Stimulated activated CD4-positive, alpha-beta T cell treated with anti-CD3 and anti-CD28 coated beads, TNF-alpha, amount 100 ng/mL, for 1 hour (primary cell): ENCODE results near the gene COL18A1.

Experiments
- DNase-seq, 3 donors: peaks; one replicate each; pipeline ENCODE4 v3.0.0-alpha.2; 2020; ENCODE audit warnings: low read depth in 3 of 3, low spot score in 1 of 3

Gene COL18A1

DNA sequence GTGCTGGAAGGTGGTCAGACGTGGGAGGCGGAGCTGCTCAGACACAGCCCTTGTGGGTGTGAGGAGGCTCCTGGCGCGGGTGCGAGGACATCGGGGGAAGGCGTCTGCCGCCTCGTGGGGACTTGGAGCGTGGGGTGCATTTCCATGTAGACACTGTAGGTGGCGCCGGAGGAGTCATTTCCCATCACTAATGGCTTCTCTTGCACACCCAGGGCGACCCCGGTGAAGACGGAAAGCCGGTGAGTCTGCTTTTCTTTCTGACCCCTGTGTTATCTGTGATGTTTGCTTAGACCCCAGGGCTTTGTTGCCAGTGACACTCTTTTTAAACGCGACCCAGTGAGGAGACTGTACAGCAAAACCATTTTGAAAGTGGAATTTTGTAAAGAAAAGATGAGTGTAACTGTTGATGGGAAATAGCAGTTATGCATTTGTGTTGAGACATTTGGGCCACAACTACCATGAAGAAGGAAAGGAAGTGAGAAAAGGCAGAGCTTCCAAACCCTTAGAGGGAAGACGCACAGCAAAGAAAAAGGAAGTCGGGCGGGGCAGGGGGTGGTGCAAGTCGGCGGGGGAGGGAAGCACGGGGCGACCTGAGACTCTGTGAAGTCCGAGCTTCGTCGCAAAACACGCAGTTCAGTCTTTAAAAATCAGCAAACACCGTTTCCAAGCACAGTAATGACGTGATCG, 73.3 kb downstream of the COL18A1 start:
- peak; percentile 51 to 68 (median 64) for DNase-seq

GRCh38 chr21:45478816-45479669, 74.1 kb downstream of the COL18A1 start:
- no peak for DNase-seq

- no peak for DNase-seq
Measured at GRCh38 chr21:45479691-45480675, 75.0 kb downstream of the COL18A1 start.

- no peak for DNase-seq
Measured at GRCh38 chr21:45480701-45481500, 75.9 kb downstream of the COL18A1 start.

DNA sequence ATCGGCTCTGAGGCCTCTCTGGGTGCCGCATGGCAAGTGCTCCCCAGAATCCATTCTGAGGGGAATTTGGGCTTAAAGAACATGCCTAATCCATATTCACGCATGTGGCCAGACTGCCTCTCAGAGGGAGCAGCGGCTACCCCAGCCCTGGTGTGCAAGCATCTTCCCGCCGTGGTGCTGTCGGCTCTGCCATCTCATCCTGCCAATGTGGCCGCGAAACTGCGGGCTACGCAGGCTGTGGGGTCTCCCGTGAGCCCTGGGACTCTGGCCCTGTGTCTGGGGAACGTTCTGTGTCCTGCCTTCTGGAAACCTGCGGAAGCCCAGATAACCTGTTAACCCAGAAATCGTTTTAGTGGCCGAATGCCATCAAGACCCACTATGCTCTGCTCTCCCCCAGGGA, 76.6 kb downstream of the COL18A1 start:
- no peak for DNase-seq

DNA sequence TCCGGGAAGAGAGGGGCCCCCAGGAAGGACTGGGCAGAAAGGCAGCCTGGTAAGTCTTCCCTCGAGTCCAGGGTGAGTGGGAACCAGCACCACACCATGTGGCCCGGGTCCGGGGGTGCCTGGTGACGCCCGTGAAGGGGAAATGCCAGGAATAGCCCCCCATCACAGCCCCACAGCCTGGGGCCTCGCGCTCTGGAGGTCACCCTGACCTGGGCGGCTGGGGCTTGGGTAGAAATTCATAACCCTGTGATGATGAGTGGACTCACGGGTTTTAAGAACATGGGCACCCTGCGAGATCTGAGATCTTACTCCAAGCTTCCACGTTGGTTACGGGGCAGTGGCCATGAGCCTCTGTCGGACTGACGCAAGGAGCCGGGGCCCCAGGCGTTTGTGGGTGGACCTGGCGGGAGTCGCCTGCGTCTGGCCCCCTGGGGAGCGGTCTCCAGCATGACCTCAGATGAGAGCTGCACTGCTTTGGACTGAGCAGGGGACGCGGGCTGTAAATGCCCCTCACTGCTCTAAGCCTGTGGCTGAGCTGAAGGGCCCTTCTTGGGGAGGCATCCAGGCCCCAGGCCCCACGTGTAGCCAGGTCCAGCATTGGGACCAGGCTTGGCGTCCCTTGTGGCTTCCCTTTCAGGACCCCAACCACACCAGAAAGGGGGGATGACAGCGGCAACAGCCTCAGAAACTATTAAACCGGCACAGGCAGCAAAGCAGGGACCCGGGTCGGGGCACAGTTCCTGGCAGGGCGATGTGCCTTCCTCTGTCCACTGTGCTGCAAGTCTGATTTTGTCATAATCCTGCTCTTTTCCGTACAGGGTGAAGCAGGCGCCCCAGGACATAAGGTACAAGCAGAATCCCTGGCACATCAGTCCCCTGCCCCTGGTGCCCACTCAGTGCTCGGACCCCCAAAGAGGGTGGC, 77.3 kb downstream of the COL18A1 start:
- no peak for DNase-seq

DNA sequence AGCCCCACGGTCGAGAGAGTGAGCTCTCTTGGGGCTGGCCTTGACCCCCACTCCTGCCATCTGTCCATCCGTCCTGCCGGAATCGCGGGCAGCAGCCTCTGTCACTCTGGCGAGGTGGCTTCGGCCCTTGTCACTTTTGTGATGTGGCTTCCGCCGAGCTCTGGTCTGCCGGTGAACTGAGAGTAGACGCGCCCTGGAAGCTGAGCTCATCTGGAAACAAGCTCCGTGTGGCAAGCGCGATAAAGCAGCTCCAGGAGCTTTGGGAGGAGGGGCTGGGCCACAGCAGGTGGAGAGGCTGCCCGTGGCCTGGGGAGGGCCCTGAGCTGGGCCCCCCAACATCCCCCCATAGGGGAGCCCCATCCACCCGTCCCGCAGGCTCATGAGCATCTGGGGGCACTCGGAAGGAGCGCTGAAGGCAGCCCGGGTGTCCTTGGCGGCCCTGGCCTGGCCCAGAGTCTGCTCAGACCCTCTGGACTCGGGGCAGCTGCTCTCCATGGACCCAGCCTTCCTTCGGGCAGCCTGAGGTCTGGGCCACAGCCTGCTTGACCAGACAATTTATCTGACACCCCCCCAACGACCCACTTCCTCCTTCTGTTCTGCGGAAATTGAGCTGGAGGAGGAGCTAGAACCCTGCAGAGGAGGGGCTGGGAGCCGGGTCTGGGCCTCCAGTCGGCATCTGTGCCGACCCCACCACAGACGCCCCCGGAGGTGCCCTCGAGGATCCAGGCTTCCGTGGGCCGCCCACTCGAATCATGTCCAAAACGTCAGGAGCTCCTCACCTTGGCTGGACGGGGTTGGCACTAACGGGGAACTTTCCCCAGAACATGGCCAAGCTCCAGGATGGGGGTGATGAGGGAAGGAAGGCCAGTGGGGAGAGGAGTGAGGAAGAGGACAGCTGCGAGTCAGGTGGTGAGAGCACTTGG, 78.2 kb downstream of the COL18A1 start:
- DNase-seq, result peak in 1 of 3 donors; percentile 23

- no peak for DNase-seq
Measured at GRCh38 chr21:45484318-45484717, 79.4 kb downstream of the COL18A1 start.

DNA sequence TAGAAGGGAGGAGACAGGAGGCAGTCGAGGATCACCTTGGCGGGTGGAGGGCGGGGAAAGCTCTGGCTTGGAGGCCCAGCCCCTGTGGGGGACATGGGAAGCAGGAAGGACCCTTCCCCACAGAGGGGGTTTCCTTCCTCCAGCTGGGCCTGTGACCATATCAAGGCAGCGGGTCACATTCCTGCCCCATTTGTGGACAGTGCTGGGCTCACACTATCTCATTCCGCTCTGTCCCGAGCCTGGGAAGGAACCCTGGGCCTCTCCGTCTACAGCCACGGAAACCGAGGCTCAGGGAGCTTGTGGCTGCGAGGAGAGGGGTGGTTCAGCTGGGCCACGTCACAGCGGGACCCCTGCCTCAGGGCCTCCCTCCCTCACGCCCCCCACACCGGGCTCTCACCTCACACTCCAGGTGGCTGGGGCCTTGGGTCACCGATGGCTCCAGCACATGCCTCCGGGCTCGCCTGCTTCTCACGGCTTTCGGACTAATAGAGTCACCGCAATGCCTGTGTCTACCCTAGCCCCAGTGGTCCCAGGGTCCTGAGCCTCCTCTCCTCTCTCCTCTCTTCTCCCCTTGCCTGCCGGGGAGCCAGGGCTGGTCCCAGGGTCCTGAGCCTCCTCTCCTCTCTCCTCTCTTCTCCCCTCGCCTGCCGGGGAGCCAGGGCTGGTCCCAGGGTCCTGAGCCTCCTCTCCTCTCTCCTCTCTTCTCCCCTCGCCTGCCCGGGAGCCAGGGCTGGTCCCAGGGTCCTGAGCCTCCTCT, 80.9 kb downstream of the COL18A1 start:
- DNase-seq, result no peak

DNA sequence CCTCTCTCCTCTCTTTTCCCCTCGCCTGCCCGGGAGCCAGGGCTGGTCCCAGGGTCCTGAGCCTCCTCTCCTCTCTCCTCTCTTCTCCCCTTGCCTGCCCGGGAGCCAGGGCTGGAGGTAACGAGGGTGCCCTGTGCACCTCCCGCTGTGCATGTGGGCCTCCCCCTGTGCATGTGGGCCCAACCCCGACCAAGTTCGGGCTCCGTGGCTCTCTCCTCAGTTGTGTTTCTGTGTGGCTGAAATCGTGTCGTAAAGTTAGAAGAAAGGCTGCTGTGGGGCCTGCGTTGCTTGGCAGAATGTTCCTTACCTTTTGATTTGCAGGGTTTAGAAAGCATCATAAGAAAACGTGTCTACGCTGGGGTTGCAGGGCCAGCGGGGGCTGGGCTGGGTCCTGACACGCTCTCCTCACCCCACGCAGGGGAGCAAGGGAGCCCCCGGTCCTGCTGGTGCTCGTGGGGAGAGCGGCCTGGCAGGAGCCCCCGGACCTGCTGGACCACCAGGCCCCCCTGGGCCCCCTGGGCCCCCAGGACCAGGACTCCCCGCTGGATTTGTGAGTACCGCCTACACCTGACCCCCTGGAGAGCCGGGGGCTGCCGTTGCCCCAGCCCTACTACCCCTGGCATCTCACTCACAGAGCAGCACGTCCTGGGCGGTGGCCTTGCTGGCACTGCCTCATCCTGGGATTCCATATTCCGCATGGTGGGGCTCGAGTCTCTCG, 81.6 kb downstream of the COL18A1 start:
- no peak for DNase-seq

DNA sequence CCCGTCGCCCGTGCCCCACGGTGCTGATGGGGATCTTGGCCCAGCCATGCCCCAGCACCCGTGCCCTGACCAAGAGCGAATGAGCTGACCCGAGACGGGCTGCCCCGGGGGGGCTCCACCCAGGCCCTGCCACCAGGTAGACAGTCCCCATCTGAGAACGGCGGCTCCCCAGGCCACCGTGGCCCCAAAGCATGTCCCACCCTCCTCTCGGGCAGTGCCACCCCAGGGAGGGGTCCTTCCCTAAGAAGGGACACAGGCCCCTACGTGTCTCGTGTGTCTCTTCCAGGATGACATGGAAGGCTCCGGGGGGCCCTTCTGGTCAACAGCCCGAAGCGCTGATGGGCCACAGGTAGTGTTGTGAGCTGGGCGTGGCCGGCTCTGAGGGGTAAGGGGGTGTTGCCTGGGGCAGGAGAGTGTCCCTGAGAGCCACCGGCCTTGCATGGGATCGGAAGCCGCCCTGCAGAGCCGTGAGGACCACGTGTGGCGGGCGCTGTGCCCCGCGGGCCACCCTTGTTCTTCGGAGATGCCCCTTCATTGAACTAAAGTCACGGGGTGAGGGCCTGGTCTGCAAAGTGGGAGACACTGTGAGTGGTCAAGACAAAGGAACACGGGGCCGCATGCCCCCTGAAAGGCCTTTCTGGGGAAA, 82.3 kb downstream of the COL18A1 start:
- DNase-seq, result no peak

DNA sequence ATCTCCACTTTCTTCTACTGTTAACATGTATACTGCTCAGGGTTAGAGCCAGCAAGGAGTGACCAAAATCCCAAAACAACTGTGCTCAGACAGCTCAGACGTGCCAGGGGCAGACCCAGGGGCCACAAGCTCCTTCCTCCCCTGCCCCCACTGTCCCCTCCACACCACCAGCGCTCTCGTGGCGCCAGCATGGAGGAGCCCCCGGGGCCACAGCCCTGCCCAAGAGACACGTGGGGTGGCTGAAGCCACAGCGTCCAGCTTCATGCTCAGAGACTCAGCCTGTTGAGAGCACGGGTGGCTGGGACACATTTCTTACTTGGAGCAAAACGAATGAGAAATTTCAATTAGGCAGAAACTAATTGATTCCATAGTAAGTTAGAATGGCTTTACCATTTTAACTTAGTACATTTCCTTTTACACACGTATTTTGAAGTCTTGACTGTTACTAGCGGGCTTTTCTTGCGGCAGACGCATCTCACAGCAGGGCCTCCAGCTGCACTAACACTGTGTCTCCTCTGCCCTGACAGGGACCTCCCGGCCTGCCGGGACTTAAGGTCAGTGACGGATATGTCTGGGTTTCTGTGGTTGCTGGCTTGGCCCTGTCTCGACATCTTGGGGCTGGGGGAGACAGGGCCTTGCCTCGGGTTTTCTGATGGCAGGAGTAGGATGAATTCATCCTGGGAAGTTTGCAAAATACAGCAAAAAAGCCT, 83.1 kb downstream of the COL18A1 start:
- DNase-seq, result no peak

GRCh38 chr21:45488931-45489721, 84.2 kb downstream of the COL18A1 start:
- DNase-seq, result no peak

DNA sequence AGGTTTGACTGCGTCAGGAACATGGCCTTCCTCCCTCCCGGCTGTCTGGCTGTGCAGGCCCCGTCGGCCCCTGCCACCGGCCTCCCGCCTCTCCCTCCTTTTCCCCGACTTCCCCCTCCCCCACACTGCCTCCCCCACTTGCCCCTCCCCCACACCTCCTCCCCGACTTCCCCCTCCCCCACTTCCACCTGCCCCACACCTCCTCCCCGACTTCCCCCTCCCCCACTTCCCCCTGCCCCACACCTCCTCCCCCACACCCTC, 84.7 kb downstream of the COL18A1 start:
- DNase-seq, result no peak

DNA sequence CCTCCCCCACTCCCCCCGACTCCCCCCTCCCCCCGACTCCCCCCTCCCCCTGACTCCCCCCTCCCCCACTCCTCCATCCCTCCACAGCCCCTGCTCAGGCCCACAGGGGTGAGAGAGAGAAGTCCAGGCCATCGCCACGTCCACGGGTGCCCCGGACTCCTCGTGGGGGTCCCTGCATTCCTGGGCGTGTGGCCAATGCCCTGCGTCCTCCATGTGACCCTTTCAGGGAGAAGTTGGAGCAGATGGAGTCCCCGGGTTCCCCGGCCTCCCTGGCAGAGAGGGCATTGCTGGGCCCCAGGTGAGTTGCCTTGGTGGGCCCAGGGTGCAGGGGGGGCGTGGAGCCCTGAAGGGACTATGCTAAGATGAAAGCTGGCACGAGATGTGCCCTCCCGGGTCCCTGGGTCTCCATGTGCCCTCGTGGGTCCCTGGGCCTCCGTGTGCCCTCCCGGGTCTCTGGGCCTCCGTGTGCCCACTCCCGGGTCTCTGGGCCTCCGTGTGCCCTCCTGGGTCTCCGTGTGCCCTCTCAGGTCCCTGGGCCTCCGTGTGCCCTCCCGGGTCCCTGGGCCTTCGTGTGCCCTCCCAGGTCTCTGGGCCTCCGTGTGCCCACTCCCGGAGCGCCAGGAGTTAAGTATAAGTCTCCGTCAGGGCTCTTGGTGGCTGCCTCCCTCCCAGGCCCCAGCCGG, 85.2 kb downstream of the COL18A1 start:
- no peak for DNase-seq
